Measurements from ENCODE around the gene NAIF1. TPM values are rescaled to one million over a fixed set of nuclear protein-coding genes. Genes with fewer than 3 reads are reported as not detected.
"Not testable (repeated sequence)": the region's sequence is repeated elsewhere in the genome, so short reads cannot be mapped to it uniquely, and the experiment has no call there.

Gene NAIF1
- total and polyA plus RNA-seq, 2 donors from 2014 or later, result 9.7 to 12.3 TPM

DNA sequence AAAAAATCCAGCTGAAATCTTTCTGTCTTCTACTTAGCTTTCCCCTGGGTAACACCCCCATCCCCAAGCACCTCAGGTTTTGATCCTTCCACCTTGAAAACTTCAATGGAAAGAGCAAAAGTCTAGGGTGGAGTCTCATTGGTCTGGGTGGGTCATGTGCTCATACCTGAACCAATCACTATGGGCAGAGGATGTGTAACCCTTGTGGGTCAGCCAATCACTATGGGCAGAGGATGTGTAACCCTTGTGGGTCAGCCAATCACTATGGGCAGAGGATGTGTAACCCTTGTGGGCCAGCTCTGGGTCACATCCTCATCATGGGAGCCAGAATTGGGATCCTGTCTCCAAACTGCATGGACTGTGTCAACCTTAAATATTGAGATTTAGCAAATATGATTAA is 18.5 kb downstream of the NAIF1 start:
- Histone ChIP-seq H3K9ac (ENCODE audit: low read length in 3 of 3) (no peak overlapping the region), H3K36me3 (ENCODE audit: control insufficient read depth in 2 of 3, insufficient read depth in 3 of 3, low read length in 3 of 3) (no peaks in the 10 kb centered on the region), H3K27me3 (ENCODE audit: control insufficient read depth, insufficient read depth, low read length) (no peaks in the 10 kb centered on the region), H3K4me1 (ENCODE audit: control insufficient read depth in 2 of 3, insufficient read depth in 2 of 3, low read depth in 1 of 3, low read length in 3 of 3) (peaks cover 0 to 5% (median 4%) of the 10 kb centered on the region in 3 donors), H3K27ac (ENCODE audit: low read depth in 2 of 2, low read length in 2 of 2) (no peak overlapping the region), H3K4me3 (ENCODE audit: low read length in 3 of 3) (no peak overlapping the region), H3K9me3 (ENCODE audit: control insufficient read depth in 2 of 3, insufficient read depth in 1 of 3, low read length in 3 of 3) (no peaks in the 10 kb centered on the region)
- FAIRE-seq (no peak), DNase-seq (no peak)
- TF ChIP-seq, protein P1, sequence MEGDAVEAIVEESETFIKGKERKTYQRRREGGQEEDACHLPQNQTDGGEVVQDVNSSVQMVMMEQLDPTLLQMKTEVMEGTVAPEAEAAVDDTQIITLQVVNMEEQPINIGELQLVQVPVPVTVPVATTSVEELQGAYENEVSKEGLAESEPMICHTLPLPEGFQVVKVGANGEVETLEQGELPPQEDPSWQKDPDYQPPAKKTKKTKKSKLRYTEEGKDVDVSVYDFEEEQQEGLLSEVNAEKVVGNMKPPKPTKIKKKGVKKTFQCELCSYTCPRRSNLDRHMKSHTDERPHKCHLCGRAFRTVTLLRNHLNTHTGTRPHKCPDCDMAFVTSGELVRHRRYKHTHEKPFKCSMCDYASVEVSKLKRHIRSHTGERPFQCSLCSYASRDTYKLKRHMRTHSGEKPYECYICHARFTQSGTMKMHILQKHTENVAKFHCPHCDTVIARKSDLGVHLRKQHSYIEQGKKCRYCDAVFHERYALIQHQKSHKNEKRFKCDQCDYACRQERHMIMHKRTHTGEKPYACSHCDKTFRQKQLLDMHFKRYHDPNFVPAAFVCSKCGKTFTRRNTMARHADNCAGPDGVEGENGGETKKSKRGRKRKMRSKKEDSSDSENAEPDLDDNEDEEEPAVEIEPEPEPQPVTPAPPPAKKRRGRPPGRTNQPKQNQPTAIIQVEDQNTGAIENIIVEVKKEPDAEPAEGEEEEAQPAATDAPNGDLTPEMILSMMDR (IDR thresholded peaks at IDR 0.05; ENCODE audit: borderline replicate concordance, extremely low read depth, insufficient read depth), result no peak
- intact Hi-C loops (cut with DNase I), result no loop called here

DNA sequence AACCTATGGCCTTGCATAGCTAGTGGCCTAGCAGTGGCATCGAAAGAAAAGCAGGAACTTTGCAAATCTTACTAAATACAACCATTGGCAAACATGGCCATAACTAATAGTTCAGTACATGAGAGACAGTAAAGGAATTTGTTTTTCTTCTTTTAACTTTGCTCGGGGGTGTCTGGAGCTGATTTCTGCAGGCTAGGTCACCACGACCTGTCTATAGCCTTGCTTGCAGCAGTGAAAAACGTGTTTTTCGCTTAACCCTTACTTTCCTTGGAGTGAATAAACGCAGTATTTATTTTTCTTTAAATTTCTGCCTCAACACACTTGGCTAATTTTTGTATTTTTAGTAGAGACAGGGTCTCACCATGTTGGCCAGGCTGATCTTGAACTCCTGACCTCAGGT is 19.9 kb downstream of the NAIF1 start:
- H3K27me3 ChIP-seq (ENCODE audit: control insufficient read depth, insufficient read depth, low read length), result no peaks in the 10 kb centered on the region
- intact Hi-C loops (cut with DNase I), result no loop called here
- no peaks in the 10 kb centered on the region for H3K9me3 ChIP-seq (ENCODE audit: control insufficient read depth in 2 of 3, insufficient read depth in 1 of 3, low read length in 3 of 3)
- H3K27ac ChIP-seq (ENCODE audit: low read depth in 2 of 2, low read length in 2 of 2), result no peak overlapping the region
- no peak overlapping the region for H3K9ac ChIP-seq (ENCODE audit: low read length in 3 of 3)
- no peaks in the 10 kb centered on the region for H3K36me3 ChIP-seq (ENCODE audit: control insufficient read depth in 2 of 3, insufficient read depth in 3 of 3, low read length in 3 of 3)
- DNase-seq (no peak), FAIRE-seq (no peak)
- peaks cover 0 to 11% (median 8%) of the 10 kb centered on the region in 3 donors for H3K4me1 ChIP-seq (ENCODE audit: control insufficient read depth in 2 of 3, insufficient read depth in 2 of 3, low read depth in 1 of 3, low read length in 3 of 3)
- TF ChIP-seq, protein P1 (IDR thresholded peaks at IDR 0.05; ENCODE audit: borderline replicate concordance, extremely low read depth, insufficient read depth), result no peak
- no peak overlapping the region for H3K4me3 ChIP-seq (ENCODE audit: low read length in 3 of 3)

DNA sequence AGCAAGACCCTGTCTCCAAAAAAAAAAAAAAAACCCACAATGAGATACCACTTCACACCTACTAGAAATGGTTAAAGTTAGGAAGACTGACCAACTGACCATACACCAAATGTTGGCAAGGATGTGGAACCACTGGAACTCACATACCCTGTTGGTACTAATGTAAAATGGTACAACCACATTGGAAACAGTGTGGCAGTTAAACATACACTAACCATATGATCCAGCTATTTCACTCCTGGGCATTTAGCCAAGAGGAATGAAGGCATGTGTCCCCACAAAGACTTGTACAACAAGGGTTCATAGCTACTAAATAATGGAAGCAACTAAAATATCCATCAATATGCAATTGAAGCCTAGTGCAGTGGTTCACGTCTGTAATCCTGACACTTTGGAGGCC is 21.3 kb downstream of the NAIF1 start:
- intact Hi-C loops (cut with DNase I), result no loop called here
- Histone ChIP-seq H3K4me3 (ENCODE audit: low read length in 3 of 3) (no peak overlapping the region), H3K9me3 (ENCODE audit: control insufficient read depth in 2 of 3, insufficient read depth in 1 of 3, low read length in 3 of 3) (no peaks in the 10 kb centered on the region), H3K4me1 (ENCODE audit: control insufficient read depth in 2 of 3, insufficient read depth in 2 of 3, low read depth in 1 of 3, low read length in 3 of 3) (peaks cover 0 to 11% (median 8%) of the 10 kb centered on the region in 3 donors), H3K9ac (ENCODE audit: low read length in 3 of 3) (no peak overlapping the region), H3K27ac (ENCODE audit: low read depth in 2 of 2, low read length in 2 of 2) (no peak overlapping the region), H3K27me3 (ENCODE audit: control insufficient read depth, insufficient read depth, low read length) (no peaks in the 10 kb centered on the region), H3K36me3 (ENCODE audit: control insufficient read depth in 2 of 3, insufficient read depth in 3 of 3, low read length in 3 of 3) (no peaks in the 10 kb centered on the region)
- TF ChIP-seq, protein P1 (IDR thresholded peaks at IDR 0.05; ENCODE audit: borderline replicate concordance, extremely low read depth, insufficient read depth), result no peak
- FAIRE-seq, result no peak
- DNase-seq, result peak in 2 of 5 donors; percentile 30 to 73

DNA sequence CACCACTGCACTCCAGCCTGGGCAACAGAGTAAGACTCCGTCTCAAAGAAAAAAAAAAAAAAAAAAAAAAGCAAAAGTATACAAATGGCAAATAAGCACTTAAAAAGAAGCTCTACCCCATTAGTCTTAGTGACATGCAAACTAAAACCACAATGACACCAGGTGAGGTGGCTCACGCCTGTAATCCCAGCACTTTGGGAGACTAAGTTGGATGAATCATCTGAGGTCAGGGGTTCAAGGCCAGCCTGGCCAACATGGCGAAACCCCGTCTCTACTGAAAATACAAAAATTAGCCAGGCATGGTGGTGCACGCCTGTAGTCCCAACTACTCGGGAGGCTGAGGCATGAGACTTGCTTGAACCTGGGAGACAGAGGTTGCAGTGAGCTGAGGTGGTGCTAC is 21.7 kb downstream of the NAIF1 start:
- FAIRE-seq; intact Hi-C loops (cut with DNase I); DNase-seq: not testable (repeated sequence)

More for the DNA sequence above, 21.7 kb downstream of the NAIF1 start:
- not testable (repeated sequence) for H3K4me3 ChIP-seq (ENCODE audit: low read length in 3 of 3); H3K27ac ChIP-seq (ENCODE audit: low read depth in 2 of 2, low read length in 2 of 2); H3K9me3 ChIP-seq (ENCODE audit: control insufficient read depth in 2 of 3, insufficient read depth in 1 of 3, low read length in 3 of 3); H3K27me3 ChIP-seq (ENCODE audit: control insufficient read depth, insufficient read depth, low read length); H3K36me3 ChIP-seq (ENCODE audit: control insufficient read depth in 2 of 3, insufficient read depth in 3 of 3, low read length in 3 of 3); H3K9ac ChIP-seq (ENCODE audit: low read length in 3 of 3)
- peaks cover 0 to 11% (median 8%) of the 10 kb centered on the region in 3 donors for H3K4me1 ChIP-seq (ENCODE audit: control insufficient read depth in 2 of 3, insufficient read depth in 2 of 3, low read depth in 1 of 3, low read length in 3 of 3)

Data from kidney (tissue), 14 donors.